Gastroesophageal sphincter (tissue), 4 donors: ENCODE data around the gene CNTROB. TPM values are rescaled to one million over a fixed set of nuclear protein-coding genes. Genes with fewer than 3 reads are reported as not detected.
A peak's percentile ranks its signal among the peaks of the same experiment; 100 is the strongest.

Experiments
- ATAC-seq: fragments of 150-250 bp; one replicate; pipeline ENCODE4 v1.9.1; 2016; ENCODE audit warnings: mild to moderate bottlenecking, moderate library complexity
- H3K27ac ChIP-seq, 4 donors: fragments of 200-600 bp; sonication (generic) in 3 of 4; 1 replicate in 3 of 4; 2 replicates in 1 of 4; pipeline ENCODE4 v1.5.1; 2016 to 2019
- H3K27me3 ChIP-seq: fragments of 200-600 bp; sonication (generic); one replicate; pipeline ENCODE4 v1.5.1; 2019
- H3K36me3 ChIP-seq, 2 donors: fragments of 200-600 bp; sonication (generic); one replicate each; pipeline ENCODE4 v1.5.1; 2019; ENCODE audit warnings: control low read depth in 1 of 2
- H3K4me1 ChIP-seq, 3 donors: fragments of 200-600 bp; sonication (generic); 1 replicate in 2 of 3; 2 replicates in 1 of 3; pipeline ENCODE4 v1.5.1; 2016 to 2019; ENCODE audit warnings: control low read depth in 2 of 3
- H3K4me3 ChIP-seq, 2 donors: fragments of 200-600 bp; sonication (generic); one replicate each; pipeline ENCODE4 v1.5.1; 2019; ENCODE audit warnings: mild to moderate bottlenecking in 1 of 2, moderate library complexity in 1 of 2
- H3K9me3 ChIP-seq, 3 donors: fragments of 200-600 bp; sonication (generic); one replicate each; pipeline ENCODE4 v1.5.1; 2017 to 2019; ENCODE audit warnings: control low read depth in 2 of 3
- CTCF ChIP-seq, 4 experiments: fragments of 200-600 bp in 2 of 4; fragments of 450-650 bp in 2 of 4; sonication (generic) in 1 of 4; IDR thresholded peaks; one replicate each; pipeline ENCODE4 v1.5.1; 2017 to 2019; ENCODE audit warnings: antibody characterized with exemption in 4 of 4, mild to moderate bottlenecking in 2 of 4, moderate library complexity in 2 of 4
- EP300 ChIP-seq: sonication (generic); formaldehyde crosslinking; IDR thresholded peaks from one replicate; pipeline ENCODE4 v1.6.1; 2017; ENCODE audit warnings: antibody characterized with exemption, mild to moderate bottlenecking
- POLR2A ChIP-seq, 2 donors: fragments of 450-650 bp; IDR thresholded peaks; one replicate each; pipeline ENCODE4 v1.6.1; 2017; ENCODE audit warnings: antibody characterized with exemption in 2 of 2, mild to moderate bottlenecking in 2 of 2, moderate library complexity in 1 of 2
- POLR2AphosphoS5 ChIP-seq: sonication (generic); formaldehyde crosslinking; IDR thresholded peaks from one replicate; pipeline ENCODE4 v1.6.1; 2017; ENCODE audit warnings: antibody characterized with exemption
- WGBS, 2 donors: methylation state at CpG; one replicate each; pipeline ENCODE4 v1.1.5; 2018; ENCODE audit warnings: low coverage in 1 of 2; 5-methylcytosine and 5-hydroxymethylcytosine counted together
- total RNA-seq, 4 donors: library from RNA; depleted of rRNA; stranded (reverse); fragments of >200 nt; gene quantifications; one replicate each; pipeline ENCODE4 v1.1.0, GENCODE V29; 2016

CNTROB gene
- total RNA-seq, 4 donors from 2014 or later: 15.6 to 31.8 (median 18.2) TPM

GRCh38 chr17:7894226-7894625 lies 37.8 kb upstream of the CNTROB start:
- H3K27ac ChIP-seq: no peak overlapping the region
- TF ChIP-seq POLR2A (IDR thresholded peaks at IDR 0.05) (no peak), EP300 (no peak), POLR2AphosphoS5 (no peak), CTCF (IDR thresholded peaks at IDR 0.05) (no peak)
- H3K36me3 ChIP-seq: peaks cover 0 to 85% of the 10 kb centered on the region in 2 donors
- no peak overlapping the region for H3K4me3 ChIP-seq
- H3K4me1 ChIP-seq: peaks cover 0 to 19% (median 10%) of the 10 kb centered on the region in 3 donors
- 69 to 83% methylated on average over 5 to 8 of the region's 9 CpGs for WGBS, 2 donors
- no peaks in the 10 kb centered on the region for H3K27me3 ChIP-seq
- no peaks in the 10 kb centered on the region for H3K9me3 ChIP-seq
- ATAC-seq: no peak

DNA sequence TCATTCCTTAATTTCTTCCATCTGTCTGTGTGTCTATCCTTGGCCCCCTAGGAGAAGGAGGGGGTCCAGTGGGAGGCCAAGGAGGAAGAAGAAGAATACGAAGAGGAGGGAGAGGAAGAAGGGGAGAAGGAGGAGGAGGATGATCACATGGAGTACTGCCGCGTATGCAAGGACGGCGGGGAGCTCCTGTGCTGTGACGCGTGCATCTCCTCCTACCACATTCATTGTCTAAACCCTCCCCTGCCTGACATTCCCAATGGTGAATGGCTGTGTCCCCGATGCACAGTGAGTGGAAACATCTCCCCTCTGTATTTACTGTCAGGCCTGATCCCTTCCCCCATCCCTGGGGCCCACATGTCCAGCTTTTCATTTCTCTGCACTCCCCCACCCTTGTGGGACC lies 37.1 kb upstream of the CNTROB start:
- Histone ChIP-seq H3K4me1 (peaks cover 0 to 13% (median 3%) of the 10 kb centered on the region in 3 donors), H3K4me3 (no peak overlapping the region), H3K9me3 (no peaks in the 10 kb centered on the region), H3K27ac (no peak overlapping the region), H3K27me3 (no peaks in the 10 kb centered on the region), H3K36me3 (peaks cover 0 to 91% of the 10 kb centered on the region in 2 donors)
- no peak for ATAC-seq
- 88% methylated on average over 3 to 6 of the region's 8 CpGs for WGBS, 2 donors
- TF ChIP-seq POLR2AphosphoS5: no peak
- TF ChIP-seq POLR2A (IDR thresholded peaks at IDR 0.05): no peak
- TF ChIP-seq CTCF (IDR thresholded peaks at IDR 0.05): no peak
- TF ChIP-seq EP300: no peak

- H3K4me1 ChIP-seq: peaks cover 0 to 3% (median 0%) of the 10 kb centered on the region in 3 donors
- H3K9me3 ChIP-seq: no peaks in the 10 kb centered on the region
- no peak overlapping the region for H3K4me3 ChIP-seq
- no peak for TF ChIP-seq POLR2A (IDR thresholded peaks at IDR 0.05)
- TF ChIP-seq EP300: no peak
- TF ChIP-seq POLR2AphosphoS5: no peak
- no peak for TF ChIP-seq CTCF (IDR thresholded peaks at IDR 0.05)
- 58 to 64% methylated on average over 4 of the region's 13 CpGs for WGBS, 2 donors
- no peaks in the 10 kb centered on the region for H3K27me3 ChIP-seq
- peaks cover 0 to 98% of the 10 kb centered on the region in 2 donors for H3K36me3 ChIP-seq
- no peak for ATAC-seq
- no peak overlapping the region for H3K27ac ChIP-seq
Measured at GRCh38 chr17:7897090-7897489, 34.9 kb upstream of the CNTROB start.

GRCh38 chr17:7897773-7898172 lies 34.2 kb upstream of the CNTROB start:
- H3K27me3 ChIP-seq: no peaks in the 10 kb centered on the region
- no peaks in the 10 kb centered on the region for H3K9me3 ChIP-seq
- H3K36me3 ChIP-seq: peaks cover 0 to 100% of the 10 kb centered on the region in 2 donors
- no peak overlapping the region for H3K27ac ChIP-seq
- H3K4me3 ChIP-seq: no peak overlapping the region
- H3K4me1 ChIP-seq: peaks cover 0 to 3% (median 0%) of the 10 kb centered on the region in 3 donors
- TF ChIP-seq POLR2A (IDR thresholded peaks at IDR 0.05) (no peak), CTCF (IDR thresholded peaks at IDR 0.05) (peak in 3 of 4 experiments; percentile 68 to 74 (median 70))
- peak; percentile 61 for ATAC-seq
- 0 to 22% methylated on average over 1 to 6 of the region's 6 CpGs for WGBS, 2 donors

DNA sequence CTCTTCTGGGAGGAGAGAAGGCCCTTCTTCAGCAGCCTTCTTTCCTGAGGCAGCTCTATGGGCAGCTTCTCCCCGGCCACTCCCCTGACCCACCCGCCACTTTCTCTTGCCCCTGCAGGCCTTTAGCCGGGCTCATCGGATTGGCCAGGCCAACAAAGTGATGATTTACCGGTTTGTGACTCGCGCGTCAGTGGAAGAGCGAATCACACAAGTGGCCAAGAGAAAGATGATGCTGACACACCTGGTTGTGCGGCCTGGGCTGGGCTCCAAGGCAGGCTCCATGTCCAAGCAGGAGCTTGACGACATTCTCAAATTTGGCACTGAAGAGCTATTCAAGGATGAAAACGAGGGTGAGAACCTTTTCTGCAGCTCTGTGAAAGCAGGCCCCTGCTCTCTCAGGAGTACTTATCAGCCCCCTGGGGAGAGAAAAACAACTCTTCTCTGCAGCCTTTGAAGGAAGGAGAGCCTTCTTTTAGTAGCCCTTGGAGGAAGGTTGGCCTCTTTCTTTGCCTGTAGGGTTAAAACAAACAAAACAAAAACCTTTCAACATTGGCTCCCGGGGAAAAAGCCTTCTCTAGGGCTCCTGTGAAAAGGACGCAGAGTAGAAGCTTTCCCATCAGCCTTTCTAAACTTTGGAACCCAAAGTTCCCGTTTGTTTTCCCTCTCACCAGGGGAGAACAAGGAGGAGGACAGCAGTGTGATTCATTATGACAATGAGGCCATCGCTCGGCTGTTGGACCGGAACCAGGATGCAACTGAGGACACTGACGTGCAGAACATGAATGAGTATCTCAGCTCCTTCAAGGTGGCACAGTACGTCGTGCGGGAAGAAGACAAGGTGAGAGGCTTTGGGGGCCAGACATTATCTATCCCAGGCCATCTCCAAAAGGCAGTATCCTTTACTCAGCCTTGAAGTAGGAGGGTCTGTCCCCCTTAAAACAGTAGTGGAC lies 28.6 kb upstream of the CNTROB start:
- no peak overlapping the region for H3K4me3 ChIP-seq
- no peak overlapping the region for H3K27ac ChIP-seq
- ATAC-seq: no peak
- WGBS, 2 donors: 54 to 63% methylated on average over 4 to 13 of the region's 22 CpGs
- no peaks in the 10 kb centered on the region for H3K4me1 ChIP-seq
- no peaks in the 10 kb centered on the region for H3K27me3 ChIP-seq
- TF ChIP-seq POLR2A (IDR thresholded peaks at IDR 0.05): no peak
- TF ChIP-seq EP300: no peak
- no peak for TF ChIP-seq POLR2AphosphoS5
- no peak for TF ChIP-seq CTCF (IDR thresholded peaks at IDR 0.05)
- H3K36me3 ChIP-seq: peaks cover 0 to 100% of the 10 kb centered on the region in 2 donors
- H3K9me3 ChIP-seq: no peaks in the 10 kb centered on the region
